Globus pallidus (tissue), 1 donor: ENCODE data around the gene IKZF2.

Source experiments
- DNase-seq: peaks from one replicate; pipeline ENCODE4 v3.0.0-alpha.2; 2015; ENCODE audit warnings: low spot score

The IKZF2 gene

GRCh38 chr2:213101692-213102460 is 49.5 kb downstream of the IKZF2 start:
- DNase-seq = no peak

- no peak for DNase-seq
Measured at GRCh38 chr2:213101109-213101508, 50.3 kb downstream of the IKZF2 start.

DNA sequence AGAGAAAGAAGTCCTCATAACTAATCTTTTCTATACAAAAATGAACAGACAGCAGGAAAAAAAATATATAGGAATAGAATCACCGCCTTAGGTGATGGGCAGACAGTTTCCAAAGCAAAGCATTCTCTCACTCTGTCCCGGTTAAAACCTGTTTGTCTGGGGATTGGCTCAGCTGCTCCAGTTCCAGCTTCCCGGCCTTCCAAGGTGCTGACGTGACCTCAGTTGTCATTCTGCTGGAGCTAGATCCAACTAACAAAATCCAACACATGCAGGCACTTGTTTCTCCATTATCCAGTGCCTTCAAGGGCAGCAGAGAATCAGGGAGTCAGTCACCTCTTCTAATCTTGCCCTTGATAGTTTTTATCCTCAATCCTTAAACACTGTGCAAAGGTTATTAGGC is 52.8 kb downstream of the IKZF2 start:
- no peak for DNase-seq

- DNase-seq = no peak
Measured at GRCh38 chr2:213091765-213092164, 59.6 kb downstream of the IKZF2 start.

- DNase-seq = no peak
Measured at GRCh38 chr2:213090772-213091171, 60.6 kb downstream of the IKZF2 start.

GRCh38 chr2:213089438-213089837 is 62.0 kb downstream of the IKZF2 start:
- DNase-seq = no peak

DNA sequence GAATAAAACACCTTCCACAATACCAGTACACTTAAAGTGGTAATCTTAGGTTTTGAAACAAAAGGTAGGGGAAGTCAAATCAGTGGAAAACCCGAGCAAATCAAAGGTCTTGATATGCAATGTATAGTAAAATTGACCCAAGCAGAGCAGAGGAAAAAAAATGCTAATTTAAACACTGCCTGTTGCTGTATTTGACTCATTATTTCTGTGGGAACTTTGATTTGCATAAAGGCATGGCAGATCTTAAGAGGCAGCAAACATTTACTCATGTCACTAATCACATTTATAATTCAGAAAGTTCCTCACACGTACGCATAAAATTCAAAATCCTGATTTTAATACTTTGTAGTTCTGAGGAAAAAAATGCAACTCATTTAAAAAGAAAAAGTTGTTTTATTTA is 64.4 kb downstream of the IKZF2 start:
- no peak for DNase-seq

GRCh38 chr2:213086571-213086970 is 64.8 kb downstream of the IKZF2 start:
- no peak for DNase-seq

- no peak for DNase-seq
Measured at GRCh38 chr2:213086050-213086449, 65.4 kb downstream of the IKZF2 start.

- DNase-seq = no peak
Measured at GRCh38 chr2:213085538-213085937, 65.9 kb downstream of the IKZF2 start.

- DNase-seq = no peak
Measured at GRCh38 chr2:213084261-213084660, 67.2 kb downstream of the IKZF2 start.

DNA sequence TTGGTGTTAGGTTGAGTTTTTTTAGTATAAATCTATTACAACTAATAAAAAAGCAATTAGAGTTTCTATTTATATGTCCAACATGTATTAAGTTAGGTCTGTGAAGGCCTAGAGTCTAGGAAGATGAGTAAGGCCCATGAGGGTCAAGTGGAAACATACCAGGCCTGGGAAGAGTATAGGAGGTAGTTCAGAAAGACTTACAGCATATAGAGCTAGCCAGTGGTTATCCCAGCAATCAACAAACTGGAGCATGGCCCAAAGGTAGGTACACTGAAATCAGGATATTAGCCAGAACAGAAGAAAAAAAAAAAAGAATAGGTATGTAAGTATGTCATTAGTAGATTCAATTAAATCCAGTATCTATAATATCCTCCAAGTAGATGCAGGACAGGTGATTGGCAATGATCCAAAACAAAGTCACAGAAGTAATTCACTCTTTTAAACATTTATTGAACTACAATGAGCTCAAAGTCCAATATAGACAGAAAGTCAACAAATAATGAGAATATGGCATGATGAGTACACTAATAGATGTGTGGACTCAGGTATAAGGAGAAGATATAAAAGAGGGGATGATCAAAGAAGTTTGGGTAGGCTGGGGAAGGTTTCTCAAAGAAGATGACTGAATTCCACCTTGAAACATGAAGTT is 70.3 kb downstream of the IKZF2 start:
- DNase-seq = no peak

DNA sequence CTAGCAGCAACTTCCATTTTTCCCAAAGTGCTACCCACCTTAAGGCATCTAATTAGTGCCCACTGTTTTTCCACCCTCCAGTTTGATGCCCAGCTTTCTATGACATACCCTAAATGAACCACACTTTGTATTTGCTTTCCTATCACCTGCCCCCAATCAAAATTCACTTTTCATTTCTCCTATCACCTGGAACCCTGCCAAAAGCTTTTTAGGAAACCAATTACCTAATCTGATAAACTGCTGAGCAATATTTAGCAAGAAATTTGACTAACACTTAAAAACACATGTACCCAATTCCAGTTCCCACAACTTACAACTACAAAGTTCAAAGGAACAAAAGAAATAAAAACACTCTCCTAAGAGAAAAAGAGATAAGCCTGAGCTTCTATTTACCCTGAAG is 71.7 kb downstream of the IKZF2 start:
- no peak for DNase-seq

GRCh38 chr2:213078686-213079085 is 72.7 kb downstream of the IKZF2 start:
- no peak for DNase-seq

DNA sequence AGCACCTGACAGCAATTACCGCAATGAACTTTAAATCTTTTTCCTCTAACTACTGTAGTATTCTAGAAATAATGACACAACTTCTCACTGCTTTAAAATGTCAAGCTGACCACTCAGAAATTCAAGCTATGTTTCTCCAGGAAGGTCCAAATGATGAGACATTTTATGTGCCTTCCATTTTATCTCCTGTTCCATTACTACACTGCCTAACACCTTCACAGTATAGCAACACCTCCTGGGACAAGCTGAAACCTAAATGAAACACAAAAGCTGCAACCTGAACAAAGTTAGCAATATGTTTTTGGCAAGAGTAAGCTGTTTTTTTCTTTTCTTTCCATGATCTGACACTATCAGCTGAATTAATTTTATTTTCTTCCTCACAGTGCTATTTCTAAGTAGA is 81.9 kb downstream of the IKZF2 start:
- DNase-seq = no peak

DNA sequence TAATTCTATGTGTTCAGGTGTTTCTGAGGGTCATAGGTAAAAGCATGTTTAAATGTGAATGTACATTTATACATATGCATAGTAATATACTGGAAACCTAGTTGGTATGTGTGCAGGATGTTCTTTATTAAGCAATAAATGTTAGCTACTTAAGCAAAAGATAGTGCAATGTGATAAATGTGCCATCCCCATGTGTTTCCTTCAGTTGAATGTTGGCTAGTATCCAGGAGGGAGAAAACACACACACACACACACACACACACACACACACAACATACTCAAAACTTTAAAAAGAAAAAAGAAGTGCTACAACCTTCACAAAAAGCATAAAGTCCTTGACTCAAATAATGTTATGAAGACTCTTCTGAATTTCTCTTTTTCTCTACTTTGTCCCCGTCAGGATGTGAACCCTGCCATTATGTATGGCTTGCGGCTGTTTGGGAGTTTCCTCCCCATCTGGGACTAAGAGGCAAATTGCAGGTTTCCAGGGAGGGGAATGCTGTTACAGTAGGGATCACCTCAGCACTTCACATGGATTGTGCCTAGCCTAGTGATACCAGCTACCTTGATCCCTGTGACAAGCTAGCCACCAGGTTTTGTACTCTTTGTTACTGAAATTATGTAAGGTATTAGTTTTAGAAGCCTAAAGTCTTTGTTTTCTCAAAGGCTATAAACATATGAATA is 82.6 kb downstream of the IKZF2 start:
- DNase-seq = no peak

GRCh38 chr2:213067888-213068287 is 83.5 kb downstream of the IKZF2 start:
- DNase-seq = no peak

DNA sequence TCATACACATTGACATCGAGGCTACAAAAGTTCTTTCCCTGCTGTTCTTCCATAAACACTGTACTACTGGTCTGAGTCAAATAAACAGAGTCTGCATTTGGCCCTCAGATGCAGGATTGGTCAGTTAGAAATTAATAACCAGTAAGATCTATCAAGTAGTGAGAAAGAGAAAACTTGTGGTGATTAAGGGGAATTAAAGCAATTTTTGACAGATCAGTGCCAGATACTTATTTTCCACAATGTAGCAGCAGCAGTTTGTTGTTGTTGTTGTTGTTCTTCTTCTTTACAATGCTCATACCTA is 85.0 kb downstream of the IKZF2 start:
- DNase-seq = no peak

DNA sequence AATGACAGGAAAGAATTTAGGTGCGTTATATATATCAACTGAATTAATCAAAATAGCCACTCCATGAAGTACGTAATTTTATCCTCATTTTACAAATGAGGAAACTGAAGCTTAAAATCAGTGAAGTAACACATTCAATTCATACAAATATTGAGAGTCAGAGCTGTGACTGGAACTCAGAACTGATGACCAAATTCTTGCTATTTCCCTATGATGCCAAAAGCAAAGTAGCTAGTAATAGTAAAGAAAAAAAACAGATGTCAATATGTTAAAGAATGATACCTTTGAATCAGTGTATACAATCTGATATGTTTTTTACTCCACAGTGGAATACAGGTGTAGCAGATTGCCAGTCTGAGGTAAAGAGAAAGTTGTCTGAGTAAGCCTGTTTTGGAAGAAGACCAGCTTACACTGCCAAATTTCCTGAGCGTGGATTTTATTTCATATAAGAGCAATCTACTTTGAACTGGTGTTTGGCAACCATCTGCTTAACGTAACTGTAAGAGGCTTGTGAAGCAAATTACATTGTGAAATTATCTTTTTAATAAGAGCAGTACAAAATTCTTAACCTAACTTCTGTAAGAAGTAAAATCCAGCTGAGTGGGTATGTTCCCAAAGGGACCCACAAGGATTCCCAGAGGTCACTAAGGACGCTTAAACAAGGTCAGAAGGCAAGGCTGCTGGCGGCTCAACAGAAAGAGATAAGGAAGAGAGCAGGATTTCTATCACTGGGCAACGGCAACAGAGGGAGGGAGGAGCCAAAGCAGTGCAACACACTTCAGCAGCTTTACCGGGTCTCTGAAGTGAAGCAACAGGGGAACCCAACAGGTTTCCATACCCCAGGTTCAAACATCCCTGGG is 85.6 kb downstream of the IKZF2 start:
- DNase-seq = no peak

DNA sequence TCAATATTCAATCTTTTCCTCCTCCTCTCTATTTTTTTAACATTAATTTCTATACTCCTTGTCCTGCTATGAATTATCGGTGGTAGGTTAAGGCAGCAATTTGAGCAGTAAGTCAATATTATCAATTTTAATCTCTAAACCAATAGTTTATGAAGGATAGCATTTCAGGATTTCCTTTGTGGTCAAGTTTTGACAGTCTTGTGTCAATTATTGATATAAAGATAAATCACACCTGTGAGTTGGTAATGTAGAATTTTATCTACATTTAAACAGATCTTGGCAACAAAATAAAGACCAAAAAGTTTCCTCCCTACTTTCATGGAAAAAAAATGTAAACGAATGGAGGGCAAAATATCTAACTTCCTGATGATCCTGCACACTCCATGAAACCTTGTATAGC is 87.3 kb downstream of the IKZF2 start:
- no peak for DNase-seq

- DNase-seq = no peak
Measured at GRCh38 chr2:213057977-213058376, 93.4 kb downstream of the IKZF2 start.

- no peak for DNase-seq
Measured at GRCh38 chr2:213046431-213046830, 105.0 kb downstream of the IKZF2 start.

GRCh38 chr2:213043566-213043965 is 107.8 kb downstream of the IKZF2 start:
- no peak for DNase-seq
